ENCODE results near the gene LHX3.

GRCh38 chr9:136210276-136210675 is 5.3 kb upstream of the LHX3 start:
- TF ChIP-seq CTCF (IDR thresholded peaks at IDR 0.05; ENCODE audit: control extremely low read depth in 1 of 3, insufficient read depth in 1 of 3, low read depth in 1 of 3, low read length in 3 of 3) (no peak), EZH2 (IDR thresholded peaks at IDR 0.05; ENCODE audit: low read depth, low read length, severe bottlenecking) (no peak), ATF3 (IDR thresholded peaks at IDR 0.05; ENCODE audit: insufficient read depth, low read depth, low read length) (no peak), NRF1 (IDR thresholded peaks at IDR 0.05; ENCODE audit: low read depth, low read length) (no peak)

All from H1 (cell line).